SK-N-SH (cell line): Measurements from ENCODE around the gene ACAP1. TPM values are rescaled to one million over a fixed set of nuclear protein-coding genes. Genes with fewer than 3 reads are reported as not detected.

Experiments
- CTCF ChIA-PET: fragments of 300-600, 350-600 bp; formaldehyde crosslinking; extraction: SDS; loops from one replicate; lab custom pipeline; 2021; lab: Yijun Ruan, JAX
- POLR2A ChIA-PET: fragments of 350-600 bp; sonication (Branson Sonifier 250); formaldehyde crosslinking; extraction: SDS; loops from one replicate; lab custom pipeline; 2020; ENCODE audit warnings: antibody characterized with exemption, inconsistent platforms; lab: Yijun Ruan, JAX
- DNase-seq: peaks from one replicate; pipeline ENCODE4 v3.0.0; 2012
- H2AFZ ChIP-seq: fragments of 200-600 bp; sonication (generic); 2 replicates; pipeline ENCODE4 v1.8.1; 2016; ENCODE audit warnings: antibody characterized with exemption, mild to moderate bottlenecking, low read depth
- H3F3A ChIP-seq: fragments of 200-600 bp; sonication (generic); replicated peaks from 2 replicates; pipeline ENCODE3; 2016; ENCODE audit warnings: antibody characterized with exemption, mild to moderate bottlenecking; ENCODE audit not compliant: insufficient read depth
- H3K27ac ChIP-seq, 2 experiments: fragments of 200-500 bp in 1 of 2; fragments of 200-600 bp in 1 of 2; sonication (Bioruptor generic) in 1 of 2; sonication (generic), shearing (Covaris generic) in 1 of 2; 2 replicates each; pipeline versions ENCODE4 v1.5.1 to v1.6.1; 2014 to 2016; ENCODE audit warnings: low read depth in 2 of 2, inconsistent platforms in 1 of 2, low read length in 1 of 2, mild to moderate bottlenecking in 1 of 2, mixed read lengths in 1 of 2
- H3K27me3 ChIP-seq: fragments of 200-600 bp; sonication (generic), shearing (Covaris generic); 2 replicates; pipeline ENCODE4 v1.6.1; 2016; ENCODE audit warnings: mixed run types; ENCODE audit not compliant: insufficient read depth
- H3K36me3 ChIP-seq, 2 experiments: fragments of 200-500 bp in 1 of 2; fragments of 200-600 bp in 1 of 2; sonication (Bioruptor generic) in 1 of 2; sonication (generic) in 1 of 2; replicated peaks in 1 of 2; 2 replicates each; pipeline versions ENCODE3 to v1.5.1; 2014 to 2016; ENCODE audit warnings: low read length in 1 of 2, mild to moderate bottlenecking in 1 of 2; ENCODE audit not compliant: insufficient read depth in 2 of 2, control insufficient read depth in 1 of 2
- H3K4me1 ChIP-seq, 2 experiments: fragments of 200-500 bp in 1 of 2; fragments of 200-600 bp in 1 of 2; sonication (Bioruptor generic) in 1 of 2; sonication (generic), shearing (Covaris generic) in 1 of 2; 2 replicates each; pipeline versions ENCODE4 v1.5.1 to v1.6.1; 2014 to 2016; ENCODE audit warnings: low read depth in 1 of 2, low read length in 1 of 2, mixed run types in 1 of 2; ENCODE audit not compliant: insufficient read depth in 2 of 2, control insufficient read depth in 1 of 2
- H3K4me2 ChIP-seq: fragments of 200-600 bp; sonication (generic), shearing (Covaris generic); 2 replicates; pipeline ENCODE4 v1.6.1; 2017; ENCODE audit warnings: mixed run types
- H3K4me3 ChIP-seq, 2 experiments: fragments of 200-500 bp in 1 of 2; fragments of 200-600 bp in 1 of 2; sonication (Bioruptor generic) in 1 of 2; sonication (generic), shearing (Covaris generic) in 1 of 2; 2 replicates each; pipeline versions ENCODE4 v1.5.1 to v1.8.1; 2014 to 2016; ENCODE audit warnings: low read depth in 2 of 2, inconsistent platforms in 1 of 2, low read length in 1 of 2, mild to moderate bottlenecking in 1 of 2, mixed read lengths in 1 of 2, moderate library complexity in 1 of 2
- H3K79me2 ChIP-seq: fragments of 200-600 bp; sonication (generic); 2 replicates; pipeline ENCODE4 v1.8.1; 2017; ENCODE audit warnings: mild to moderate bottlenecking; ENCODE audit not compliant: insufficient read depth
- H3K9ac ChIP-seq: fragments of 200-600 bp; sonication (generic); 2 replicates; pipeline ENCODE4 v1.6.1; 2017; ENCODE audit warnings: mixed run types
- H3K9me2 ChIP-seq: fragments of 200-600 bp; sonication (generic); 2 replicates; pipeline ENCODE4 v1.6.1; 2017; ENCODE audit warnings: mixed run types
- H3K9me3 ChIP-seq: fragments of 200-600 bp; sonication (generic); 2 replicates; pipeline ENCODE4 v1.6.1; 2017; ENCODE audit warnings: mixed run types, mild to moderate bottlenecking, moderate library complexity
- H4K20me1 ChIP-seq: fragments of 200-600 bp; sonication (generic); 2 replicates; pipeline ENCODE4 v1.6.1; 2017; ENCODE audit warnings: mild to moderate bottlenecking, mixed run types; ENCODE audit not compliant: insufficient read depth
- CHD2 ChIP-seq: fragments of 150-350 bp; IDR thresholded peaks from 2 replicates; pipeline ENCODE4 v1.6.1; 2018; ENCODE audit warnings: low read length; ENCODE audit not compliant: partially characterized antibody
- EZH2phosphoT487 ChIP-seq: fragments of 200-600 bp; sonication (generic); IDR thresholded peaks from 2 replicates; pipeline ENCODE4 v1.6.1; 2017; ENCODE audit warnings: low read depth, mixed run types, mild to moderate bottlenecking, antibody characterized with exemption, moderate library complexity, borderline replicate concordance
- FOSL2 ChIP-seq: IDR thresholded peaks from 2 replicates; pipeline ENCODE4 v1.4.0; 2012; ENCODE audit warnings: low read depth, mild to moderate bottlenecking, moderate library complexity, borderline replicate concordance
- FOXJ3 ChIP-seq: sonication (generic); formaldehyde crosslinking; IDR thresholded peaks from 2 replicates; pipeline ENCODE4 v1.5.1; 2020; ENCODE audit warnings: mild to moderate bottlenecking, missing genetic modification reagents
- GATA2 ChIP-seq: sonication (generic); formaldehyde crosslinking; IDR thresholded peaks from 2 replicates; pipeline ENCODE4 v1.5.0; 2020; ENCODE audit warnings: mild to moderate bottlenecking, missing genetic modification reagents
- JUND ChIP-seq: IDR thresholded peaks from 2 replicates; pipeline ENCODE4 v1.4.0; 2012
- NRF1 ChIP-seq: IDR thresholded peaks from 2 replicates; pipeline ENCODE4 v1.6.1; 2012; ENCODE audit warnings: low read depth, mild to moderate bottlenecking, low read length
- RCOR1 ChIP-seq: fragments of 150-350 bp; IDR thresholded peaks from 2 replicates; pipeline ENCODE4 v1.6.1; 2017; ENCODE audit warnings: antibody characterized with exemption, low read length
- SIN3A ChIP-seq: IDR thresholded peaks from 2 replicates; pipeline ENCODE4 v1.6.1; 2012; ENCODE audit warnings: low read depth, mild to moderate bottlenecking, low read length, moderate library complexity, borderline replicate concordance
- SMC3 ChIP-seq: IDR thresholded peaks from 2 replicates; pipeline ENCODE4 v1.6.1; 2012; ENCODE audit warnings: low read depth, low read length, improper control_type of control experiment
- TAF1 ChIP-seq: IDR thresholded peaks from 2 replicates; pipeline ENCODE4 v1.6.1; 2012; ENCODE audit warnings: low read depth, mild to moderate bottlenecking, low read length, moderate library complexity, borderline replicate concordance
- YY1 ChIP-seq: IDR thresholded peaks from 2 replicates; pipeline ENCODE4 v1.4.0; 2012; ENCODE audit warnings: low read depth, mild to moderate bottlenecking
- WGBS: methylation state at CpG from one replicate; pipeline ENCODE4 v1.1.6; 2017; ENCODE audit warnings: low lambda C conversion rate; 5-methylcytosine and 5-hydroxymethylcytosine counted together
- polyA plus RNA-seq, 3 experiments: library from polyadenylated mRNA; depleted of rRNA; stranded (reverse); fragments of >200 nt; gene quantifications; 2 replicates each; pipeline ENCODE4 v1.2.3, GENCODE V29; 2012
- TF ChIP-seq, protein P1 (sequence below): fragments of 200-600 bp; sonication (generic); IDR thresholded peaks from 2 replicates; pipeline ENCODE4 v1.6.1; 2017; ENCODE audit warnings: antibody characterized with exemption, mild to moderate bottlenecking, moderate library complexity
- TF ChIP-seq, protein P2 (sequence below): IDR thresholded peaks from 2 replicates; pipeline ENCODE4 v1.4.0; 2012; ENCODE audit warnings: low read depth
- TF ChIP-seq, protein P3 (sequence below): IDR thresholded peaks from 2 replicates; pipeline ENCODE4; 2012
- TF ChIP-seq, protein P4 (sequence below): IDR thresholded peaks from 2 replicates; pipeline ENCODE4 v1.6.1; 2012; ENCODE audit warnings: mild to moderate bottlenecking, low read depth, low read length, moderate library complexity
- TF ChIP-seq, protein P5 (sequence below): IDR thresholded peaks from 2 replicates; pipeline ENCODE4 v1.4.0; 2012; ENCODE audit warnings: low read depth, borderline replicate concordance

ACAP1 gene
- polyA plus RNA-seq, 1 of the 3 experiments (the other 2 are of a cell fraction), result 0.71 TPM

DNA sequence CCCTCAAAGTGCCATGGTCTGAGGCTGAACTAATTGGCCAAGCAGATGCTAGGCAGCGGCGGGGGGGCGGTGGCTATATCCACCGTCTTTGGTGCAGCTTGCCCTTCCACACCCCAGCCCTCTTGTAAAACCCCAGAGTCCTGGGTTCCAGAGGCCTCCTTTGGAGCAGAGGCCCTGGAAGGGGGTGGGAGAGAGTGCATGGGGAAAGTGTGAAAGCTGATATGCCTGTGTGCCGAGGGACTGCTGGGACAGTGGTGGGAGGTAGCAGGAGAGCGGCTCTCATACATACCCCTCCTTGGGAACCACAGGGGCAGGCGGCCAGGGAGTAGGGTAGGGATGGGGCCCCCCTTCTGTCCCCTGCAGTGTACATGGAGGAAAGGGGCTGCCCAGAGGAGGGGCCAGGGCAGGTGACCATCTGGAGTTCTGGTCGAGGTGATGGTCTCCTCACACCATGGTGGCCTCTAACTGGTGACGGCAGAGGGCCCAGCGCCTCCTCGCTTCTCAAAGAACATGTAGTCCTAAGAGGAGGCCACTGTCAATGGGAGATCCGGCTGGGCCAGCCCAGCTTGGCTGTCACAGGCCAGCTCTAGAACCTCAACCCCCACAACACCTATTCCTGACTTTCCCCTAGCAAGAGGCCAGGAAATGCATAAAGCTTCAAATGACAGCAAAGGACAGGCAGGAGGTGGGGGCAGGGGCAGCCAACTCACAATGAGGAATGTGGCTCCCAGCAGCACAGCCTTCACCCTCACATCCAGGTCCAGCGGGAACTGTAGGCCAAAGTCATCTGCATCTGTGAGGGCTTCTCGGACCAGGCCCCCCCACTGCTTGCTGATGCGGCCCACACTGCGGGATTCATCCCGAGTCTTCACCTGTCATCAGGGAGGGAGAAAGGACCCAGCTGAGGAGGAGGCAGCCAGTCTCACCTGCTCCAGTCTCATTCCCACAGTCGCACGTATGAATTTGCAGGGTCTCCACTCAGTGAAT, 53.9 kb downstream of the ACAP1 start (continued):
- TF ChIP-seq, protein P1, sequence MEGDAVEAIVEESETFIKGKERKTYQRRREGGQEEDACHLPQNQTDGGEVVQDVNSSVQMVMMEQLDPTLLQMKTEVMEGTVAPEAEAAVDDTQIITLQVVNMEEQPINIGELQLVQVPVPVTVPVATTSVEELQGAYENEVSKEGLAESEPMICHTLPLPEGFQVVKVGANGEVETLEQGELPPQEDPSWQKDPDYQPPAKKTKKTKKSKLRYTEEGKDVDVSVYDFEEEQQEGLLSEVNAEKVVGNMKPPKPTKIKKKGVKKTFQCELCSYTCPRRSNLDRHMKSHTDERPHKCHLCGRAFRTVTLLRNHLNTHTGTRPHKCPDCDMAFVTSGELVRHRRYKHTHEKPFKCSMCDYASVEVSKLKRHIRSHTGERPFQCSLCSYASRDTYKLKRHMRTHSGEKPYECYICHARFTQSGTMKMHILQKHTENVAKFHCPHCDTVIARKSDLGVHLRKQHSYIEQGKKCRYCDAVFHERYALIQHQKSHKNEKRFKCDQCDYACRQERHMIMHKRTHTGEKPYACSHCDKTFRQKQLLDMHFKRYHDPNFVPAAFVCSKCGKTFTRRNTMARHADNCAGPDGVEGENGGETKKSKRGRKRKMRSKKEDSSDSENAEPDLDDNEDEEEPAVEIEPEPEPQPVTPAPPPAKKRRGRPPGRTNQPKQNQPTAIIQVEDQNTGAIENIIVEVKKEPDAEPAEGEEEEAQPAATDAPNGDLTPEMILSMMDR, result no peak
- TF ChIP-seq, protein P2, sequence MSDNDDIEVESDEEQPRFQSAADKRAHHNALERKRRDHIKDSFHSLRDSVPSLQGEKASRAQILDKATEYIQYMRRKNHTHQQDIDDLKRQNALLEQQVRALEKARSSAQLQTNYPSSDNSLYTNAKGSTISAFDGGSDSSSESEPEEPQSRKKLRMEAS, result no peak
- TF ChIP-seq SIN3A (no peak), CHD2 (no peak), NRF1 (no peak), FOSL2 (no peak)

- Histone ChIP-seq H3K9me2 (no peaks in the 10 kb centered on the region), H3K27ac (no peak overlapping the region), H4K20me1 (no peaks in the 10 kb centered on the region), H3K9me3 (no peaks in the 10 kb centered on the region), H3K27me3 (no peaks in the 10 kb centered on the region), H3K4me2 (no peak overlapping the region), H3K79me2 (peaks cover 22% of the 10 kb centered on the region; the same call in 1 of the 2 replicates), H3K4me1 (peaks cover 0 to 9% of the 10 kb centered on the region in 2 experiments; a peak in 1 of 4 replicates), H3K9ac (no peak overlapping the region), H3K36me3 (peaks cover 18 to 34% of the 10 kb centered on the region in 2 experiments), H3K4me3 (no peak overlapping the region), H2AFZ (no peak overlapping the region), H3F3A (peaks cover 13% of the 10 kb centered on the region)
- ChIA-PET POLR2A (no interaction called here), CTCF (interaction anchor here (1.2 to 2.5 kb wide), 3 partner anchors 36 to 95 kb away, joined by 3 to 13 read pairs (median 5); partner anchors contain the start of gene TMEM95)
- no peak for DNase-seq
- 91% methylated on average over 2 of the region's 2 CpGs for WGBS
- TF ChIP-seq, protein P3, sequence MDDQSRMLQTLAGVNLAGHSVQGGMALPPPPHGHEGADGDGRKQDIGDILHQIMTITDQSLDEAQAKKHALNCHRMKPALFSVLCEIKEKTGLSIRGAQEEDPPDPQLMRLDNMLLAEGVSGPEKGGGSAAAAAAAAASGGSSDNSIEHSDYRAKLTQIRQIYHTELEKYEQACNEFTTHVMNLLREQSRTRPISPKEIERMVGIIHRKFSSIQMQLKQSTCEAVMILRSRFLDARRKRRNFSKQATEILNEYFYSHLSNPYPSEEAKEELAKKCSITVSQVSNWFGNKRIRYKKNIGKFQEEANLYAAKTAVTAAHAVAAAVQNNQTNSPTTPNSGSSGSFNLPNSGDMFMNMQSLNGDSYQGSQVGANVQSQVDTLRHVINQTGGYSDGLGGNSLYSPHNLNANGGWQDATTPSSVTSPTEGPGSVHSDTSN, result no peak
- TF ChIP-seq EZH2phosphoT487 (no peak), YY1 (no peak), CHD2 (no peak), RCOR1 (no peak), TAF1 (no peak), GATA2 (CRISPR knock-in tag) (no peak), SMC3 (no peak), NRF1 (no peak), FOXJ3 (CRISPR knock-in tag) (no peak), JUND (no peak)
- TF ChIP-seq, protein P4, sequence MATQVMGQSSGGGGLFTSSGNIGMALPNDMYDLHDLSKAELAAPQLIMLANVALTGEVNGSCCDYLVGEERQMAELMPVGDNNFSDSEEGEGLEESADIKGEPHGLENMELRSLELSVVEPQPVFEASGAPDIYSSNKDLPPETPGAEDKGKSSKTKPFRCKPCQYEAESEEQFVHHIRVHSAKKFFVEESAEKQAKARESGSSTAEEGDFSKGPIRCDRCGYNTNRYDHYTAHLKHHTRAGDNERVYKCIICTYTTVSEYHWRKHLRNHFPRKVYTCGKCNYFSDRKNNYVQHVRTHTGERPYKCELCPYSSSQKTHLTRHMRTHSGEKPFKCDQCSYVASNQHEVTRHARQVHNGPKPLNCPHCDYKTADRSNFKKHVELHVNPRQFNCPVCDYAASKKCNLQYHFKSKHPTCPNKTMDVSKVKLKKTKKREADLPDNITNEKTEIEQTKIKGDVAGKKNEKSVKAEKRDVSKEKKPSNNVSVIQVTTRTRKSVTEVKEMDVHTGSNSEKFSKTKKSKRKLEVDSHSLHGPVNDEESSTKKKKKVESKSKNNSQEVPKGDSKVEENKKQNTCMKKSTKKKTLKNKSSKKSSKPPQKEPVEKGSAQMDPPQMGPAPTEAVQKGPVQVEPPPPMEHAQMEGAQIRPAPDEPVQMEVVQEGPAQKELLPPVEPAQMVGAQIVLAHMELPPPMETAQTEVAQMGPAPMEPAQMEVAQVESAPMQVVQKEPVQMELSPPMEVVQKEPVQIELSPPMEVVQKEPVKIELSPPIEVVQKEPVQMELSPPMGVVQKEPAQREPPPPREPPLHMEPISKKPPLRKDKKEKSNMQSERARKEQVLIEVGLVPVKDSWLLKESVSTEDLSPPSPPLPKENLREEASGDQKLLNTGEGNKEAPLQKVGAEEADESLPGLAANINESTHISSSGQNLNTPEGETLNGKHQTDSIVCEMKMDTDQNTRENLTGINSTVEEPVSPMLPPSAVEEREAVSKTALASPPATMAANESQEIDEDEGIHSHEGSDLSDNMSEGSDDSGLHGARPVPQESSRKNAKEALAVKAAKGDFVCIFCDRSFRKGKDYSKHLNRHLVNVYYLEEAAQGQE, result no peak
- TF ChIP-seq, protein P5, sequence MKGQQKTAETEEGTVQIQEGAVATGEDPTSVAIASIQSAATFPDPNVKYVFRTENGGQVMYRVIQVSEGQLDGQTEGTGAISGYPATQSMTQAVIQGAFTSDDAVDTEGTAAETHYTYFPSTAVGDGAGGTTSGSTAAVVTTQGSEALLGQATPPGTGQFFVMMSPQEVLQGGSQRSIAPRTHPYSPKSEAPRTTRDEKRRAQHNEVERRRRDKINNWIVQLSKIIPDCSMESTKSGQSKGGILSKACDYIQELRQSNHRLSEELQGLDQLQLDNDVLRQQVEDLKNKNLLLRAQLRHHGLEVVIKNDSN, result no peak
- TF ChIP-seq, protein P1, result no peak
These were observed 55.0 kb downstream of the ACAP1 start for GRCh38 chr17:7391307-7391706.
